Astrocyte (in vitro differentiated cells and primary cell): ENCODE data around the gene CTNNA2.

Experiments used
- CTCF ChIP-seq: IDR thresholded peaks from 2 replicates; pipeline ENCODE4 v1.5.1; 2011; ENCODE audit warnings: low read depth, mild to moderate bottlenecking, inconsistent platforms, low read length, moderate library complexity; ENCODE audit not compliant: insufficient read depth
- EZH2 ChIP-seq: IDR thresholded peaks from 2 replicates; pipeline ENCODE4 v1.6.1; 2012; ENCODE audit warnings: mild to moderate bottlenecking, low read length, inconsistent platforms; ENCODE audit not compliant: insufficient read depth

GRCh38 chr2:80105015-80105640 lies 592.3 kb downstream of the CTNNA2 start:
- TF ChIP-seq CTCF, result no peak
- no peak for TF ChIP-seq EZH2
